GM19351 (cell line): Measurements from ENCODE around the gene SCARF1.

Experiments used
- ATAC-seq: cut with Tn5 transposase; IDR thresholded peaks from one replicate; pipeline ENCODE4 v1.9.1; 2021; ENCODE audit warnings: mild to moderate bottlenecking, moderate library complexity; ENCODE audit not compliant: unreplicated experiment

SCARF1 gene

GRCh38 chr17:1648173-1648962 lies 2.8 kb upstream of the SCARF1 start:
- ATAC-seq: no peak

DNA sequence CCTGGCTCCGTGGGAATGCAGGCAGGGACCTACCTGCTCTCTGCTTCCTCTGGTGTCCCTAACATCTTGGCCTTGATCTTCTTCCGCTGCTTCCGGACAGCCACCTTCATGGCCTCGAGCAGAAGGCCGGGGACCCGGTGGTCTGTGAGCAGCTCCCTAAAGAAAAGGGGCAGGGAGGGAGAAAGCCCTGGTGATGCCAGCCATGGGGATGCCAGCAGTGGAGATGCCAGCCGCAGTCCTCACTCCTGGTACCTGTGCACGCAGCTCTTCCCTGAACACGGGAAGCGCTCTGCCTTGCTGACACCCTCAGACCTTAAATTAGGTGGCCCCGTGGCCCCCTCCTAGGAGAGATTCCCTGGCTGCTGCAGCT lies 2.3 kb upstream of the SCARF1 start:
- ATAC-seq: no peak

DNA sequence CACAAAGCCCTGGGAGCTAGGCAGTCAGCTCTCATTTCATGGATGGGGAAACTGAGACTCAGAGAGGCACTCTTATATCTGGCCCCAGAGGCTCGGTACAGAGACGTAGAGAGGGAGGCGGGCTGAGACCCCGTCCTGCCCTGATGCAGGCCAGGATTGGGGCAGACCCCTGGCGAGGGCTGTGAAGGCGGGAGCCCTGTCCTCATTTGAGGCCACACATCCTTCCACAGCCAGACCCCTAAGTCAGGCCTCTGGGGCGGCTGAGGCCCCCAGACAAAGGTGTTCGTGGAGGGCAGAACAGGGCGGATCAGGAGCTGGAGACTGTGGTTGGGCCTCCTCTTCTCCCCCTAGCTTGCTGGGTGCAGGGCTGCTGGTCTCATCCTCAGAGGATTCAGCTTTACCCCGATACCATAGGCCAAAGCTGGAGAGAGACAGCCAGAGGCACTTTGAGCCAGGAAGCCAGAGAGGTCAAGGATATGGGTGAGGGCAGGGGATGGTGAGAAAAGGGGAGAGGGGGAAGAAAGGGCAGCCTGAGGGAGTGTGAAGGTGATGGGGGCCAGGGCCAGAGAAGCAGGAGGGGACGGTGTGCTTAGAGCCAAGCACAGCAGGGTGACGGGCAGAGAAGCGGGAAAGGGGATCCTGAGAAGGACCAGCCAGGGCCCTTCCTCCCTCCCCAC lies 805 bp upstream of the SCARF1 start:
- no peak for ATAC-seq

GRCh38 chr17:1644493-1645206 lies 882 bp downstream of the SCARF1 start:
- ATAC-seq: no peak

- no peak for ATAC-seq
Observed at GRCh38 chr17:1643999-1644492, 1.5 kb downstream of the SCARF1 start.

DNA sequence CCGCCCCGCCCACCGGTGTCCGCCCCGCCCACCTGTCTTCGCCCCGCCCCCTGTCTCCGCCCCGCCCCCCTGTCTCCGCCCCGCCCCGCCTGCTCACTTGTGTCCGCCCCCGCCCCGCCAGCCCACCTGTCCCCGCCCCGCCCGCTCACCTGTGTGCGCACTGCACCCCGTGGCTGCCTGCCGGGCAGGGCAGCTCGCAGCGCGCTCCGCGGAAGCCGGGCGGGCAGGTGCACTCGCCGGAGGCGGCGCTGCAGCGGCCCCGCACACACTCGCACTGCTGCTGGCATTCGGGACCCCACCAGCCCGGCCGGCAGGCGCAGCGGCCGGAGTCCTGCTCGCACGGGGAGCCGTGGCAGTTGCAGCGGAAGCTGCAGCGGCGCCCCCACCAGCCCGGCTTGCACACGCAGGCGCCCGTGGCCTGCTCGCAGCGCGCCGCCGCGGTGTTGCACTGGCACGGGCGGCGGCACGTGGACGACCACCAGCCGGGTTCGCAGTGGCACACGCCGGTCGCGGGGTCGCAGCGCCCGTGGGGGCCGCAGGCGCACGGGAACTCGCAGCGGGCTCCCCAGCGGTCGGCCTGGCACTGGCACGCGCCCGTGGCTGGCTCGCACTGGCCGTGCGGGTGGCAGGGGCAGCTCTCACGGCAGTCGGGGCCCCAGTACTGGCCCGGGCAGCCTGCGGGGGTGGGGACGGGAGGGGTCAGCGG lies 2.1 kb downstream of the SCARF1 start:
- ATAC-seq: no peak

GRCh38 chr17:1641065-1641403 lies 4.5 kb downstream of the SCARF1 start:
- ATAC-seq: no peak

DNA sequence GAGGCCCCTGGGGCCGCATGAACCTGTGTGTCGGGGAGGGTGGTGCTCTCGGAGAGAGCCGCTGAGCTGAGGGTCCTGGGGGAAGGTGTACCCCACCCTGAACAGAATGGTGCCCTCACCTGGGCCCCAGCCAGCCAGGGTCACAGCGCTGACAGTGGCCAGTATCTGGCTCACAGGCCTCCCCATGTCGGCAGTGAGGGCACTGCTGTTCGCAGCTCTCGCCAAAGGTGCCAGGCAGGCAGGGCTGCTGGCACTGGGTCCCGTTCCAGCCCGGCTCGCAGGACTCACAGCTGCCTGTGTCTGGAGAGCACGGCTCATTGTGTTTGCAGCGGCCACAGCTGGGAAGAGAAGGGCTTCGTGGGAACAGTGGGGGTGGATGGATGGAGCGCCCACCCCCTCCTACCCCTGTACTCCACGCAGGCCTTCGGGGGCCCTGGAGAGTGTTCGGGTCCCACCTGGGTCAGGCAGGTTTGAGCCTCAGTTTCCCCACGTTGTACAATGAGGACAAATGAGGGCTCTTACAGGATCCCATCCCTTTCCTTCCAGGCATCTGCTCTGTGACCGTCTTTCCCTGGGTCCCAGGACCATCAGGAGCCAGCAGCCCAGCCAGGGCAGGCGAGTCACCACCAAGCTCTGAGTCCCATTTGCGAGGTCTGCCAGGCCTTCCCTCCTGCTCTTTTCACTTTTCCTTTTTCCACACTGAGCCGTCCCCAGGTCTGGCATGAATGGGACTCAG lies 5.0 kb downstream of the SCARF1 start:
- no peak for ATAC-seq

DNA sequence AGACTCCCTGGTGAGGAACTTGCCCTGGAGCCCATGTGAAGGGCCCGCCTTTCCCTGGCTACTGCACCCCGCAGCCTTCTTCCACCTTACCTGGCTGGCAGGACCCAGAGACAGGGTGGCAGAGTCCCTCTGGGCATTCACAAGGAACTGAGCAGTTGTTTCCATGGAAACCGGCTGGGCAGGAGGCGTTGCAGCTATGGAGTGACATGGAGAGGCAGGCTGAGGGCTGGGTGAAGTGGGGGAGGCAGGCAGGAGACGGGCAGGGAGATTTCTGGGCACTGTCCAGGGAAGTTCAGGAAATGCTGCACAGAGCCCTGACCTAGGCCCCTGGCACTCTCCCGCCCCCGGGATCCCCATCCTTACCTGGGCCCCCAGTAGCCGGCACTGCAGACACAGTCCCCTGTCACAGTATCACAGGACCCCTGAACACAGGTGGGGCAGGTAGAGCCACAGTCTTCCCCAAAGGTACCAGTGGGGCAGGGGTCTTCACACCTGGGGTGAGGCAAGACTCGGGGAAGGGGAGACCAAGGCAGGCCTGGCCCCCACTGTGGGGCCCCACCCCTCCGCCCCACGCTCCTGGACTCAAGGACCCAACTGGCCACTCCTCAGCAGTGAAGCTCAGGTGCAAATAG lies 5.9 kb downstream of the SCARF1 start:
- no peak for ATAC-seq

DNA sequence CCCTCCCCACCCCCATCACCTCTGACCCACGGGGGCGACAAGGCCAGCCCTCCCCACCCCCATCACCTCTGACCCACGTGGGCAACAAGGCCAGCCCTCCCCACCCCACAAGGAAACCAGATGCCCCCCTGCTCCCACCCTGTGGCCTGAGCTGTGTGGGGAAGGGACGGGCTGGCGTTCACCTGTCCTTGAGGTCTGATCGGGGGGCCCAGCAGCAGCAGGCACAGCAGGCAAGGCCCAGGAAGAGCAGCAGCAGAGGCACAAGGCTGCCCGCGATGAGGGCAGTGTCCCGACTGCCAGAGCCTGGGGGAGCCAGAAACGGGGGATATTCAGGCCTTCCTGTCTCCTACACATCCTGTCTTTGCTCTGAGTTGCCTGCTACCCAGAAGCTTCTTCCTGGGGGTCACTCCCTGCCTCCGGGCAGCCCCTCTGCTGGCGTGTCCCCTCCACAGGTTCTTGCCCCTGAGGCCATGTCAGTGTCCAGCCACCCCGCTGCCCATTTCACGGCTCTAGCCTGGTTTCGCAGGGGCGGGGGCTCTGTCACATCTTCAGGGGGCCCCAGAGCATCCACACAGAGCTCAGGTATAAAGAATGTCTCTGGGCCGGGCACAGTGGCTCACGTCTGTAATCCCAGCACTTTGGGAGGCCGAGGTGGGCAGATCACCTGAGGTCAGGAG lies 6.8 kb downstream of the SCARF1 start:
- ATAC-seq: no peak

DNA sequence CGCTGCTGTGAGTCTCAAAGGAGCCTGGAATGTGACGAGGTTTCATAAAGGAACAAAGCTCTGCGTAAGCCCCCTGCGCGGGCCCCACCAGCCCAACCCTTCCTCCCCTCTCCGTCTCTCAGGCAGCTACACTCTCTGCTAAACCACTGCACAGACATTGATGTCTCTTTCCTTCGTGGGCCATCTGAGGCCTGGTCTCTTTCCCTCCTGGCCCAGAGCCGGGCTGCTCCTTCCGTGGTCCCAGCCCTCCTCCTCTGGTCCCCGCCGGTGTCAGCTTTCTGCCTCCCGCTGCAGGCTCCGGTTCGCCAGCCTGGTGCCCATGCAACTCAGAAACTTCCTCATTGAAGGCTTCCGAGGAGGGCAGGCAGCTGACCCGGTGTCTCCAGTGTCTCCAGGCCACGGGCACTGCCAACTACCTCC lies 7.4 kb downstream of the SCARF1 start:
- no peak for ATAC-seq

GRCh38 chr17:1636732-1637285 lies 8.7 kb downstream of the SCARF1 start:
- ATAC-seq: no peak

- ATAC-seq: no peak
Observed at GRCh38 chr17:1635675-1636465, 9.7 kb downstream of the SCARF1 start.

DNA sequence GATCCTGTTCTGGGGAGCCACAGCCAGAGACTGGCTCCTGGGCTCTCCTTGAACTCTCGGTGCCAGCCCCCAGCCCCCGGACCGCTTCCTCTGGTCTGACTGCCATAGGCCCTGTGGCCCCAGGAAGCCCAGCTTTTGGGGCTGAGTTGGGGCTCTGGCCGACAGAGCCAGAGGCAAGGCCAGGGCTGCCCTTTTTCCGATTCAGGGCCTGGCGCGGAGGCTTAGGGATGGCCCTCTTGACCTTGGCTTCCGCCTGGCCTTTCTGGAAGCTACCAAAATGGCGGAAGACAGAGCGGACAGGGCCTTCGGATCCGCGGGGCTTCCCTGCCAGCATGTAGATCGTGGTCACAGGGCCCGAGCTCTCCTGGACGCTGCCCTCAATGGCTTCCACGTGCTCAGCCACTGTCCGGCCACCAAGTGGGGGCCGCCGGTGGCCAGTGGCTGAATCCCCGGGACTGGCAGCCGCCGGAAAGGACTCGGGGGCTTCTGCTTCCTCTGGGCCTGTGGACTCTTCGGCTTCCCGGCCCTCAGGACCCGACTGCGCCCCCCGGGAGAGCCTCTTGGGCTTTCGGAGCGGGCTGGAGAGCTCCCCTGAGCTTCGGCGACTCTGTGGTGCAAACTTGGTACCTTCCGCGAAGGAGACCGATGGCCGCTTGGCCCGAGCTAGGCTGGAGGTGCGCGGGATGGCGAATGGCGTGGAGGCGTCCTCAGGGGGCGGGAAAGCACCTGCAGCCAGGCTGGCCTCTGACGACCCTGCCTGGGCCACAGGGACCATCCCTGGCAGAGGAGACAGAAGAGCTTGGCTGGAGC lies 10.5 kb downstream of the SCARF1 start:
- no peak for ATAC-seq

- no peak for ATAC-seq
Observed at GRCh38 chr17:1630662-1631061, 14.9 kb downstream of the SCARF1 start.

DNA sequence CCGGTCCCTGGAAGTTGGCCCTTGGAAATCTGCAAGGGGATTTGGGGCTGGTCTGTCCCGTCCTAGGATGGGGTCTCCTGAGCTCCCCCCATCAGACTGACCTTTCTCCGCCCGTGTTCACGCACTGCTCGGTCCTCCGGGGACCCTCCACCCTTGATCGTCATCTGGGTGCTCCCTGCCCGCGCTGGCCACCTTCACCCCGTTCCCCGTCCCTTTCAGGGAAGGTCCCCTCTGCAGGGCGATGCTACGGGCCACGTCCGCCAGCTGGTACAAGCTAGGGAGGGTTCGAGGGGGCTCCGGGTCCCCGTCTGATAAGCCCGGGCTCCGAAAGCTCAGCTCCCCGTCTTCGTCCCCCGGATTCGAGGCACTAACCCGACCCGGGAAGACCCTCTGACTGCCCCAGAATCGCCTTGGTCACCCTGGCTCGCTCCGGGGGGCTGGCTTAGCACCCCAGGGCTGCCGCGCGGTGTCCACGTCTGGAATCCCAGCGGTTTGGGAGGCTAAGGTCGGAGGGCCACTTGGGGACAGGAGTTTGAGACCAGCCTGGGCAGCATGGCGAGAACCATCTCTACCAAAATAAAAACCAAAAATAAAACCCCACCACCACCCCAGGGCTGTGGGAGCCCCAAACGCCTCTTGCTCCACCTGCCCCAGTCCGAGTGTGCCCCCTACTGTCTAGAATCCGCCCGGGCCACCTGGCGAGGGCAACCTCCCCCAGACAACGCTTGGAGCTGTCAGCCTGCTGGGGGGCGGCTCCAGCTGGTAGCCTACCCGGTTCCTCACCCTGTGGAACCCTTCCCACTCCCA lies 15.8 kb downstream of the SCARF1 start:
- ATAC-seq: no peak
